Measurements from ENCODE around the gene USH1G.

DNA sequence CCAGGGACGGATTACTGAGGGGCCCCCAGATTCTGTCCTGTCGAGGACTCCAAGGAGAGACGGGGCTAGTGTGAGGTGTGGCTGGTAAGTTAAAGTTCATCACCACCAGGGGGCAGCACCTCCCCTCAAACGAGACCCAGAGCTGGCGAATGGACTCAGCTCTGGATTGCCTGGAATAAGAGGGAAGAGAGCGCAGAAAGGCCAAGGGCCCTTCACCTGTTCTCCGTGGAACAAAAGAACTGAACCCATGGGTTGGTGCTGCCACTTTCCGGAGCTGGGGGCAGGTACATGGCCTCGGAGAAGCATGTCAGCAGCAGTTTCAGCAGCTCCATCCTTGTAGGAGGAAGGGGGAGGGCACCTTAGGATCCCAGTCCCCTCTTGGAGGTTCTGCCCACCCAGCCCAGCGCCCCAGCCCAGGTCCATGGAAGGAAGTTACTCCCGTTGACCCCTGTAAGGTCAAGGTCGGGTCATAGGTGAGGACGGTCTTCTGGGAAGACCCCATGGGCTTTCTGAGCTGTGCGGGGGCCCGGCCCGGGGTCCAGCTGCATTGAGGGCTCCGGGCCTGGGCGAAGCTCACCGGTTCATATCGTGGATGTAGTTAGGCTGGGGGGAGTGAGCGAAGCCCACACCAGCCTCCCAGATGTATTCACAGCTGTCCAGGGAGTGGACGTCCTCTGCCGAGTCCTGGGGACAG is 38.7 kb upstream of the USH1G start:
- TF ChIP-seq, protein P1, sequence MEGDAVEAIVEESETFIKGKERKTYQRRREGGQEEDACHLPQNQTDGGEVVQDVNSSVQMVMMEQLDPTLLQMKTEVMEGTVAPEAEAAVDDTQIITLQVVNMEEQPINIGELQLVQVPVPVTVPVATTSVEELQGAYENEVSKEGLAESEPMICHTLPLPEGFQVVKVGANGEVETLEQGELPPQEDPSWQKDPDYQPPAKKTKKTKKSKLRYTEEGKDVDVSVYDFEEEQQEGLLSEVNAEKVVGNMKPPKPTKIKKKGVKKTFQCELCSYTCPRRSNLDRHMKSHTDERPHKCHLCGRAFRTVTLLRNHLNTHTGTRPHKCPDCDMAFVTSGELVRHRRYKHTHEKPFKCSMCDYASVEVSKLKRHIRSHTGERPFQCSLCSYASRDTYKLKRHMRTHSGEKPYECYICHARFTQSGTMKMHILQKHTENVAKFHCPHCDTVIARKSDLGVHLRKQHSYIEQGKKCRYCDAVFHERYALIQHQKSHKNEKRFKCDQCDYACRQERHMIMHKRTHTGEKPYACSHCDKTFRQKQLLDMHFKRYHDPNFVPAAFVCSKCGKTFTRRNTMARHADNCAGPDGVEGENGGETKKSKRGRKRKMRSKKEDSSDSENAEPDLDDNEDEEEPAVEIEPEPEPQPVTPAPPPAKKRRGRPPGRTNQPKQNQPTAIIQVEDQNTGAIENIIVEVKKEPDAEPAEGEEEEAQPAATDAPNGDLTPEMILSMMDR (IDR thresholded peaks at IDR 0.05): peak; percentile 66 to 81
- no peak for TF ChIP-seq POLR2A (IDR thresholded peaks at IDR 0.05)
- peak in 1 of 3 donors; percentile 7 for TF ChIP-seq POLR2AphosphoS5 (IDR thresholded peaks at IDR 0.05)
- TF ChIP-seq EP300 (IDR thresholded peaks at IDR 0.05): no peak
